Measurements from ENCODE around the gene GRIFIN.

Gene GRIFIN

GRCh38 chr7:2517026-2517425 lies 40.8 kb upstream of the GRIFIN start:
- Mint-ChIP-seq H3K9me3 (ENCODE audit: low read depth) (no peaks in the 10 kb centered on the region), H3K4me3 (no peak overlapping the region), H3K27ac (no peak overlapping the region), H3K4me1 (ENCODE audit: low read depth) (peaks cover 39% of the 10 kb centered on the region), H3K36me3 (peaks cover 2% of the 10 kb centered on the region), H3K27me3 (no peaks in the 10 kb centered on the region)

- H3K4me3 Mint-ChIP-seq, result no peak overlapping the region
- no peaks in the 10 kb centered on the region for H3K9me3 Mint-ChIP-seq (ENCODE audit: low read depth)
- H3K27me3 Mint-ChIP-seq, result no peaks in the 10 kb centered on the region
- no peak overlapping the region for H3K27ac Mint-ChIP-seq
- peaks cover 37% of the 10 kb centered on the region for H3K4me1 Mint-ChIP-seq (ENCODE audit: low read depth)
- H3K36me3 Mint-ChIP-seq, result no peaks in the 10 kb centered on the region
Measured at GRCh38 chr7:2516194-2516555, 40.0 kb upstream of the GRIFIN start.

- H3K27me3 Mint-ChIP-seq, result no peaks in the 10 kb centered on the region
- H3K4me3 Mint-ChIP-seq, result no peak overlapping the region
- peaks cover 38% of the 10 kb centered on the region for H3K4me1 Mint-ChIP-seq (ENCODE audit: low read depth)
- no peak overlapping the region for H3K27ac Mint-ChIP-seq
- H3K9me3 Mint-ChIP-seq (ENCODE audit: low read depth), result no peaks in the 10 kb centered on the region
- no peaks in the 10 kb centered on the region for H3K36me3 Mint-ChIP-seq
Measured at GRCh38 chr7:2515424-2516193, 39.4 kb upstream of the GRIFIN start.

GRCh38 chr7:2514473-2515423 lies 38.5 kb upstream of the GRIFIN start:
- H3K9me3 Mint-ChIP-seq (ENCODE audit: low read depth), result no peaks in the 10 kb centered on the region
- no peaks in the 10 kb centered on the region for H3K27me3 Mint-ChIP-seq
- peaks cover 44% of the 10 kb centered on the region for H3K4me1 Mint-ChIP-seq (ENCODE audit: low read depth)
- H3K27ac Mint-ChIP-seq, result no peak overlapping the region
- H3K36me3 Mint-ChIP-seq, result no peaks in the 10 kb centered on the region
- H3K4me3 Mint-ChIP-seq, result no peak overlapping the region

- no peaks in the 10 kb centered on the region for H3K27me3 Mint-ChIP-seq
- peaks cover 50% of the 10 kb centered on the region for H3K4me1 Mint-ChIP-seq (ENCODE audit: low read depth)
- H3K4me3 Mint-ChIP-seq, result no peak overlapping the region
- H3K27ac Mint-ChIP-seq, result no peak overlapping the region
- no peaks in the 10 kb centered on the region for H3K9me3 Mint-ChIP-seq (ENCODE audit: low read depth)
- no peaks in the 10 kb centered on the region for H3K36me3 Mint-ChIP-seq
Measured at GRCh38 chr7:2513702-2514101, 37.5 kb upstream of the GRIFIN start.

- Mint-ChIP-seq H3K27ac (peak overlapping the region; percentile 89), H3K27me3 (no peaks in the 10 kb centered on the region), H3K36me3 (no peaks in the 10 kb centered on the region), H3K9me3 (ENCODE audit: low read depth) (no peaks in the 10 kb centered on the region), H3K4me1 (ENCODE audit: low read depth) (peaks cover 50% of the 10 kb centered on the region), H3K4me3 (peak overlapping the region; percentile 73)
Measured at GRCh38 chr7:2512713-2513112, 36.5 kb upstream of the GRIFIN start.

- peak overlapping the region; percentile 73 for H3K4me3 Mint-ChIP-seq
- H3K4me1 Mint-ChIP-seq (ENCODE audit: low read depth), result peaks cover 45% of the 10 kb centered on the region
- no peaks in the 10 kb centered on the region for H3K9me3 Mint-ChIP-seq (ENCODE audit: low read depth)
- peak overlapping the region; percentile 89 for H3K27ac Mint-ChIP-seq
- no peaks in the 10 kb centered on the region for H3K27me3 Mint-ChIP-seq
- no peaks in the 10 kb centered on the region for H3K36me3 Mint-ChIP-seq
Measured at GRCh38 chr7:2512179-2512661, 36.0 kb upstream of the GRIFIN start.

- peak overlapping the region; percentile 89 for H3K27ac Mint-ChIP-seq
- peaks cover 44% of the 10 kb centered on the region for H3K4me1 Mint-ChIP-seq (ENCODE audit: low read depth)
- H3K27me3 Mint-ChIP-seq, result no peaks in the 10 kb centered on the region
- H3K4me3 Mint-ChIP-seq, result peak overlapping the region; percentile 73
- H3K36me3 Mint-ChIP-seq, result no peaks in the 10 kb centered on the region
- no peaks in the 10 kb centered on the region for H3K9me3 Mint-ChIP-seq (ENCODE audit: low read depth)
Measured at GRCh38 chr7:2511769-2512168, 35.6 kb upstream of the GRIFIN start.

- no peaks in the 10 kb centered on the region for H3K36me3 Mint-ChIP-seq
- H3K4me1 Mint-ChIP-seq (ENCODE audit: low read depth), result peaks cover 42% of the 10 kb centered on the region
- no peaks in the 10 kb centered on the region for H3K9me3 Mint-ChIP-seq (ENCODE audit: low read depth)
- H3K27me3 Mint-ChIP-seq, result no peaks in the 10 kb centered on the region
- H3K4me3 Mint-ChIP-seq, result peak overlapping the region; percentile 70
- H3K27ac Mint-ChIP-seq, result peak overlapping the region; percentile 89
Measured at GRCh38 chr7:2510909-2511768, 34.9 kb upstream of the GRIFIN start.

- Mint-ChIP-seq H3K27me3 (no peaks in the 10 kb centered on the region), H3K9me3 (ENCODE audit: low read depth) (no peaks in the 10 kb centered on the region), H3K4me1 (ENCODE audit: low read depth) (peaks cover 41% of the 10 kb centered on the region), H3K4me3 (peak overlapping the region; percentile 70), H3K27ac (peak overlapping the region; percentile 89), H3K36me3 (no peaks in the 10 kb centered on the region)
Measured at GRCh38 chr7:2510130-2510776, 34.1 kb upstream of the GRIFIN start.

- H3K27me3 Mint-ChIP-seq, result no peaks in the 10 kb centered on the region
- no peaks in the 10 kb centered on the region for H3K36me3 Mint-ChIP-seq
- H3K4me1 Mint-ChIP-seq (ENCODE audit: low read depth), result peaks cover 41% of the 10 kb centered on the region
- H3K9me3 Mint-ChIP-seq (ENCODE audit: low read depth), result no peaks in the 10 kb centered on the region
- peak overlapping the region; percentile 86 for H3K27ac Mint-ChIP-seq
- peak overlapping the region; percentile 72 for H3K4me3 Mint-ChIP-seq
Measured at GRCh38 chr7:2509298-2509906, 33.2 kb upstream of the GRIFIN start.

GRCh38 chr7:2508327-2509215 lies 32.4 kb upstream of the GRIFIN start:
- Mint-ChIP-seq H3K27ac (peak overlapping the region; percentile 86), H3K4me1 (ENCODE audit: low read depth) (peaks cover 45% of the 10 kb centered on the region), H3K9me3 (ENCODE audit: low read depth) (no peaks in the 10 kb centered on the region), H3K4me3 (peak overlapping the region; percentile 72), H3K36me3 (no peaks in the 10 kb centered on the region), H3K27me3 (no peaks in the 10 kb centered on the region)

GRCh38 chr7:2507917-2508306 lies 31.7 kb upstream of the GRIFIN start:
- H3K4me1 Mint-ChIP-seq (ENCODE audit: low read depth), result peaks cover 40% of the 10 kb centered on the region
- peak overlapping the region; percentile 76 for H3K27ac Mint-ChIP-seq
- H3K4me3 Mint-ChIP-seq, result no peak overlapping the region
- H3K27me3 Mint-ChIP-seq, result no peaks in the 10 kb centered on the region
- H3K9me3 Mint-ChIP-seq (ENCODE audit: low read depth), result no peaks in the 10 kb centered on the region
- H3K36me3 Mint-ChIP-seq, result no peaks in the 10 kb centered on the region
